IMR-90 (cell line): ENCODE measurements around the gene MRPL40.

Source experiments
- CTCF ChIP-seq: conservative IDR thresholded peaks from 2 replicates; pipeline ENCODE4 v1.5.1; 2012; ENCODE audit warnings: mild to moderate bottlenecking, low read depth, low read length, improper control_type of control experiment
- FOS ChIP-seq: fragments of 150-350 bp; IDR thresholded peaks from 2 replicates; pipeline ENCODE4 v1.6.1; 2016; ENCODE audit warnings: low read depth, low read length
- MAFK ChIP-seq: IDR thresholded peaks from 2 replicates; pipeline ENCODE4 v1.6.1; 2012; ENCODE audit warnings: low read depth, low read length, improper control_type of control experiment
- MAZ ChIP-seq: IDR thresholded peaks from 2 replicates; pipeline ENCODE4 v1.6.1; 2012; ENCODE audit warnings: low read depth, mild to moderate bottlenecking, low read length, improper control_type of control experiment, moderate library complexity, borderline replicate concordance
- POLR2A ChIP-seq: IDR thresholded peaks from 2 replicates; pipeline ENCODE4 v1.6.1; 2012; ENCODE audit warnings: mild to moderate bottlenecking, low read depth, low read length
- USF2 ChIP-seq: fragments of 150-350 bp; IDR thresholded peaks from 2 replicates; pipeline ENCODE4 v1.6.1; 2017; ENCODE audit warnings: mild to moderate bottlenecking, antibody characterized with exemption, low read length, low read depth

- TF ChIP-seq CTCF (no peak), MAFK (no peak), POLR2A (no peak), USF2 (no peak), MAZ (no peak), FOS (no peak)
Observed at GRCh38 chr22:19410941-19411689, 21.2 kb upstream of the MRPL40 start.
